Thoracic aorta (tissue), 2 donors: ENCODE measurements around the gene NMU. TPM values are rescaled to one million over a fixed set of nuclear protein-coding genes. Genes with fewer than 3 reads are reported as not detected.

Experiments used
- ATAC-seq: fragments of 150-250 bp; one replicate; pipeline ENCODE4 v1.8.0; 2017; ENCODE audit warnings: low read depth; ENCODE audit not compliant: insufficient number of reproducible peaks, low FRiP score
- DNase-seq: peaks from one replicate; pipeline ENCODE4 v3.0.0-alpha.2; 2020; ENCODE audit warnings: low spot score
- H3K27ac ChIP-seq, 2 donors: fragments of 200-600 bp; sonication (generic); 1 replicate in 1 of 2; 2 replicates in 1 of 2; pipeline ENCODE4 v1.5.1; 2016; ENCODE audit warnings: mild to moderate bottlenecking in 2 of 2, moderate library complexity in 2 of 2
- H3K27me3 ChIP-seq: fragments of 200-600 bp; sonication (generic); replicated peaks from 2 replicates; pipeline ENCODE4 v1.6.0; 2016; ENCODE audit warnings: mild to moderate bottlenecking; ENCODE audit not compliant: insufficient read depth
- H3K36me3 ChIP-seq: fragments of 200-600 bp; sonication (generic); one replicate; pipeline ENCODE4 v1.5.1; 2016
- H3K4me1 ChIP-seq, 2 donors: fragments of 200-600 bp; sonication (generic); 1 replicate in 1 of 2; 2 replicates in 1 of 2; pipeline versions ENCODE4 v1.5.1 to v1.6.0; 2016; ENCODE audit warnings: low read depth in 2 of 2, mild to moderate bottlenecking in 1 of 2; ENCODE audit not compliant: control insufficient read depth in 1 of 2
- H3K4me3 ChIP-seq: fragments of 200-600 bp; sonication (generic); 2 replicates; pipeline ENCODE4 v1.5.1; 2016; ENCODE audit warnings: mild to moderate bottlenecking
- H3K9me3 ChIP-seq: fragments of 200-600 bp; sonication (generic); 2 replicates; pipeline ENCODE4 v1.5.1; 2016
- total RNA-seq, 2 donors: library from RNA; depleted of rRNA; stranded (reverse); fragments of >200 nt; gene quantifications; one replicate each; pipeline versions ENCODE4 v1.1.0 to v1.2.3, GENCODE V29; 2016
- TF ChIP-seq, protein P1 (sequence below): fragments of 200-600 bp; sonication (generic); IDR thresholded peaks from one replicate; pipeline ENCODE4 v1.5.1; 2019; ENCODE audit warnings: antibody characterized with exemption

Gene NMU
- total RNA-seq, 2 donors from 2014 or later = not detected

DNA sequence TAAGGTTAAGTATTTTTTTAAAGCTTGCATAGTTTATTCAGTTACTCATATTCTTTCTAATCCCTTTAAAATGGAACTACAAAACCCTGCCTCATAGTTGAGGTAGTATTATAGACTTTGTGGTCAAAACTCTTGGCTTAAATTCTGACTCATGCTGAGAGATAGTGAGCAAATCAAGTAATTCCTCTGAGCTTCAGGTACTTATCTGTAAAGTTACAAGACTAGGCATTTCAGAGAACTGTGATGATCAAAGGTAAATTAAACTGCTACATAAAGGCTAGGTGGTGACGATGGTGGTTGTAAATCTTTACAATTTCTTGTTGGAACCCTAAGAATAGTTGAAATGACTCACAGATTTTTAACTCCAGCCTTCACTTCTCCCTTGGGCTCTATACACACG is 86.2 kb downstream of the NMU start:
- no peak for DNase-seq
- ATAC-seq = no peak
- Histone ChIP-seq H3K27me3 (no peaks in the 10 kb centered on the region), H3K9me3 (no peaks in the 10 kb centered on the region), H3K4me1 (peaks cover 0 to 11% of the 10 kb centered on the region in 2 donors), H3K4me3 (no peak overlapping the region), H3K36me3 (no peaks in the 10 kb centered on the region), H3K27ac (no peak overlapping the region)
- TF ChIP-seq, protein P1, sequence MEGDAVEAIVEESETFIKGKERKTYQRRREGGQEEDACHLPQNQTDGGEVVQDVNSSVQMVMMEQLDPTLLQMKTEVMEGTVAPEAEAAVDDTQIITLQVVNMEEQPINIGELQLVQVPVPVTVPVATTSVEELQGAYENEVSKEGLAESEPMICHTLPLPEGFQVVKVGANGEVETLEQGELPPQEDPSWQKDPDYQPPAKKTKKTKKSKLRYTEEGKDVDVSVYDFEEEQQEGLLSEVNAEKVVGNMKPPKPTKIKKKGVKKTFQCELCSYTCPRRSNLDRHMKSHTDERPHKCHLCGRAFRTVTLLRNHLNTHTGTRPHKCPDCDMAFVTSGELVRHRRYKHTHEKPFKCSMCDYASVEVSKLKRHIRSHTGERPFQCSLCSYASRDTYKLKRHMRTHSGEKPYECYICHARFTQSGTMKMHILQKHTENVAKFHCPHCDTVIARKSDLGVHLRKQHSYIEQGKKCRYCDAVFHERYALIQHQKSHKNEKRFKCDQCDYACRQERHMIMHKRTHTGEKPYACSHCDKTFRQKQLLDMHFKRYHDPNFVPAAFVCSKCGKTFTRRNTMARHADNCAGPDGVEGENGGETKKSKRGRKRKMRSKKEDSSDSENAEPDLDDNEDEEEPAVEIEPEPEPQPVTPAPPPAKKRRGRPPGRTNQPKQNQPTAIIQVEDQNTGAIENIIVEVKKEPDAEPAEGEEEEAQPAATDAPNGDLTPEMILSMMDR = no peak

DNA sequence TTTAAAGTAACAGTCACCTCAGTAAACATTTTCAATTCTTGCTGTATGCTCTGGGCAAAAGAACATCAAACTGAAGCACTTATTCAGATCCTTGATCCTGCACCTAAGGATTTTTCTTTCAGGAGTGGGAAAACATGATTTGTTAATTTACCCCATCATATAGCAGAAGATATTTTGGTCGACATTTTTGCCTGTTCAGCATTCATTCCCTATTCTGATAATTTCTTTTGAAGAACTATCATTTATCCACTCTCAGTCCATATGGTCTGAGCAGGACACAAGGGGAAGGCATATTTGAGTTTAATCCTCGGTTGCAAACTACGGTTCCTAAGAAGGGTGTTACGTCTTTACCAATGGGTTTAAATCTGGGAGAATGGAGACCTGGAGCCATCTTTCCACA is 88.2 kb downstream of the NMU start:
- ATAC-seq (no peak), DNase-seq (no peak)
- Histone ChIP-seq H3K4me3 (peak overlapping the region; percentile 92), H3K27me3 (no peaks in the 10 kb centered on the region), H3K9me3 (no peaks in the 10 kb centered on the region), H3K36me3 (no peaks in the 10 kb centered on the region), H3K4me1 (peaks cover 2 to 21% of the 10 kb centered on the region in 2 donors), H3K27ac (peak overlapping the region; percentile 95 to 96)
- TF ChIP-seq, protein P1 = no peak

DNA sequence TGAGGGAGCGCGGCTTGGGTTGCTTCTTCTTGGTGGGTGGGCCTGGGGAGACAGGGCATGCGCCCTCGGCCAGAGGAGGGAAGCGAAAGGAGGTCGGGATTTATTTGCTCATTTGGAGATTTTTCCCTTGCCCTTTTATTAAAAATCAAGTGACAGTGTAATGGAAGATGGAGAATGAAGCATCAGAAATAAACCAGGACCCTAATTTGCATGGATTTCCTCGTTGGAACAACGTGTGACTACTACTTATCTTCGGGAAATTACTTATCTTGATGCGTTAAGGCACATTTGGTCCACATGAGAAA is 88.7 kb downstream of the NMU start:
- Histone ChIP-seq H3K4me3 (peak overlapping the region; percentile 92), H3K9me3 (no peaks in the 10 kb centered on the region), H3K36me3 (no peaks in the 10 kb centered on the region), H3K27ac (peak overlapping the region; percentile 95 to 96), H3K27me3 (no peaks in the 10 kb centered on the region), H3K4me1 (peaks cover 2 to 21% of the 10 kb centered on the region in 2 donors)
- DNase-seq (no peak), ATAC-seq (no peak)
- TF ChIP-seq, protein P1 = no peak

DNA sequence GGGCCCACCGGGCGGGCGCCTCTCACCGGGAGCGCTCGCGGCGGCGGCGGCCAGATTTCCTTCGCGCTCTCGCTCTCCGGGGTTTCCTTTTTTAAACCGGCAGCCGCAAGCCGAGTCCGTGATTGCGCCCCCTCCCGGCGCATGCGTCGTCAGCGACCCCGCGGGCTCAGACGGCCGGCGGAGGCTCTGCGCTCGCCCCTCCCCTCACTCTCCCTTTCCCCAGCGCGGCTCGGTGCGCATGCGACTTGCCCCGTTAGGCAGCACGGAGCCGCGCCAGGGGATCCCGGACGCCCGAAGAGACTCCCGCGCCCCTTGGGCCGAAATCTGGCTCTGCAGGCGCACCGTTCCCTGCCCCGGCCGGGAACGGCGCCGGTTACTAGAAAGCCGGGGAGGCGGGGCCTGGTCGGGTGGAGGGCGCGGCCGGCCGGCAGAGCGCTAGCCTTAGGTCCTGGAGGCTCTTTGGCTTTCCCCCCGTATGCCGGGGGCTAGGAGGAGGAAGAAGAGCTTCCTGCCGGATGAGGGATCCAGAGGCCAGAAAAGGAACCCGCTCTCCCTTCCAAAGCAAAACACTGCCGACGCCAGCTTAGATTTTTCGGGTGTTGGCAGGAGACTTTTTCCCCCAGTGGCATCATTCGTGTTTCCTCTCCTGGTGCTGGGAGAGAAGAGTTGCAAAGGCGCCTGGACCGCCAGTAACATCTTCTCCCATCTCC is 89.2 kb downstream of the NMU start, which contains the start of gene CLOCK:
CLOCK (minus strand) TSS at position 154 of the 710 bp plus-strand sequence. CDS start 64,124 bp downstream, outside the sequence.
- TF ChIP-seq, protein P1 = peak; percentile 53
- no peaks in the 10 kb centered on the region for H3K36me3 ChIP-seq
- no peaks in the 10 kb centered on the region for H3K27me3 ChIP-seq
- ATAC-seq = peak; percentile 75
- peak within 1 kb of the TSS; percentile 95 to 96 for H3K27ac ChIP-seq
- peak; percentile 46 for DNase-seq
- H3K9me3 ChIP-seq = no peaks in the 10 kb centered on the region
- peak within 1 kb of the TSS; percentile 92 for H3K4me3 ChIP-seq
- peaks cover 2 to 21% of the 10 kb centered on the region in 2 donors for H3K4me1 ChIP-seq

DNA sequence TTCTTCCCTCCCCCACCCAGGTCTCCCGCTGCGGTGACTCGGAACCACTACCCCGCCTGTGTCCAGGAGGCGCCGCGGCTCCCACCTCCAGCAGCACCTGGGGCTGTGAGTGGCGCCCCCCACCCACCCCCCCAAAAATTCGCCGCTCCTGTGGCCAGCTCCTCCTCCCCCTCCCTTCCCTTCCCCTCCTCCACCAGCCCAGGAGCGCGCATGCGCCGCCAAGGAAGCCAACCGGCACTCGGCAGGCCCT is 89.7 kb downstream of the NMU start:
- Histone ChIP-seq H3K4me1 (peaks cover 2 to 21% of the 10 kb centered on the region in 2 donors), H3K27me3 (no peaks in the 10 kb centered on the region), H3K9me3 (no peaks in the 10 kb centered on the region), H3K27ac (peak overlapping the region; percentile 95 to 96), H3K4me3 (peak overlapping the region; percentile 92), H3K36me3 (no peaks in the 10 kb centered on the region)
- DNase-seq (no peak), ATAC-seq (peak; percentile 54)
- TF ChIP-seq, protein P1 = no peak
